GM19468 (cell line): ENCODE measurements around the gene CFAP97D2.
A peak's percentile ranks its signal among the peaks of the same experiment; 100 is the strongest.
"Not testable (repeated sequence)": the region's sequence is repeated elsewhere in the genome, so short reads cannot be mapped to it uniquely, and the experiment has no call there.

ENCODE experiments used
- ATAC-seq: cut with Tn5 transposase; IDR thresholded peaks from one replicate; pipeline ENCODE4 v1.9.1; 2021; ENCODE audit warnings: mild to moderate bottlenecking, moderate library complexity, moderate number of reproducible peaks; ENCODE audit not compliant: unreplicated experiment; ENCODE audit errors: extremely low read depth

CFAP97D2 gene

GRCh38 chr13:114185182-114185971 lies 6.3 kb downstream of the CFAP97D2 start:
- ATAC-seq = no peak

GRCh38 chr13:114194853-114195252 lies 15.8 kb downstream of the CFAP97D2 start:
- no peak for ATAC-seq

GRCh38 chr13:114196629-114197028 lies 17.6 kb downstream of the CFAP97D2 start:
- no peak for ATAC-seq

GRCh38 chr13:114198556-114198955 lies 19.5 kb downstream of the CFAP97D2 start:
- ATAC-seq = no peak

- ATAC-seq = not testable (repeated sequence)
Measured at GRCh38 chr13:114199526-114199925, 20.5 kb downstream of the CFAP97D2 start.

- ATAC-seq = no peak
Measured at GRCh38 chr13:114199954-114200353, 20.9 kb downstream of the CFAP97D2 start.

- ATAC-seq = no peak
Measured at GRCh38 chr13:114200399-114200911, 21.4 kb downstream of the CFAP97D2 start.

GRCh38 chr13:114202581-114202980 lies 23.5 kb downstream of the CFAP97D2 start:
- ATAC-seq = no peak

GRCh38 chr13:114203536-114203935 lies 24.5 kb downstream of the CFAP97D2 start:
- ATAC-seq = no peak

GRCh38 chr13:114204894-114205293 lies 25.8 kb downstream of the CFAP97D2 start:
- no peak for ATAC-seq

- ATAC-seq = no peak
Measured at GRCh38 chr13:114208134-114208533, 29.1 kb downstream of the CFAP97D2 start.

- no peak for ATAC-seq
Measured at GRCh38 chr13:114211446-114212157, 32.5 kb downstream of the CFAP97D2 start.

GRCh38 chr13:114212158-114212495 lies 33.1 kb downstream of the CFAP97D2 start:
- no peak for ATAC-seq

GRCh38 chr13:114213980-114214379 lies 34.9 kb downstream of the CFAP97D2 start:
- no peak for ATAC-seq

- ATAC-seq = no peak
Measured at GRCh38 chr13:114219392-114219791, 40.3 kb downstream of the CFAP97D2 start.

GRCh38 chr13:114222461-114222968 lies 43.5 kb downstream of the CFAP97D2 start:
- no peak for ATAC-seq

GRCh38 chr13:114224201-114224600 lies 45.1 kb downstream of the CFAP97D2 start:
- no peak for ATAC-seq

GRCh38 chr13:114225610-114226009 lies 46.6 kb downstream of the CFAP97D2 start:
- ATAC-seq = no peak

- no peak for ATAC-seq
Measured at GRCh38 chr13:114226088-114226487, 47.0 kb downstream of the CFAP97D2 start.

- peak; percentile 81 for ATAC-seq
Measured at GRCh38 chr13:114226699-114227323, 47.8 kb downstream of the CFAP97D2 start.

GRCh38 chr13:114227528-114227927 lies 48.5 kb downstream of the CFAP97D2 start:
- ATAC-seq = no peak
